Pancreas (tissue), 10 donors: ENCODE data around the gene CCDC97. TPM values are rescaled to one million over a fixed set of nuclear protein-coding genes. Genes with fewer than 3 reads are reported as not detected.

Source experiments
- ATAC-seq, 4 donors: fragments of 200-7000 bp; cut with Tn5 transposase; one replicate each; pipeline versions ENCODE4 v1.8.0 to v1.9.1; 2020; ENCODE audit warnings: mild to moderate bottlenecking in 4 of 4, moderate library complexity in 4 of 4
- DNase-seq, 6 donors: peaks; one replicate each; pipeline ENCODE4 v3.0.0-alpha.2; 2020
- FAIRE-seq: peaks from 2 replicates; lab custom pipeline; 2012; peaks lifted over from hg19 to GRCh38; lab: Jason Lieb, UNC
- H3K27ac ChIP-seq, 4 donors: fragments of 200-600 bp; sonication (generic); 1 replicate in 3 of 4; 2 replicates in 1 of 4; pipeline versions ENCODE4 v1.5.0 to v1.8.0; 2020
- H3K27me3 ChIP-seq, 4 donors: fragments of 200-600 bp; one replicate each; pipeline ENCODE4 v1.8.0; 2021
- H3K36me3 ChIP-seq, 3 donors: fragments of 200-600 bp; sonication (generic) in 1 of 3; one replicate each; pipeline versions ENCODE4 v1.5.0 to v1.8.0; 2020 to 2021
- H3K4me1 ChIP-seq, 3 donors: fragments of 200-600 bp; one replicate each; pipeline ENCODE4 v1.8.0; 2021
- H3K4me3 ChIP-seq, 4 donors: fragments of 200-600 bp; sonication (generic) in 2 of 4; one replicate each; pipeline versions ENCODE4 v1.5.0 to v1.8.0; 2020 to 2021
- H3K9me3 ChIP-seq, 4 donors: fragments of 200-600 bp; one replicate each; pipeline ENCODE4 v1.8.0; 2021
- WGBS, 2 donors: extraction: QIAGEN DNeasy Blood & Tissue Kit; methylation state at CpG; one replicate each; pipeline ENCODE4 v1.1.7; 2013; 5-methylcytosine and 5-hydroxymethylcytosine counted together
- intact Hi-C, 3 donors: fragments of 100-400 bp; cut with DNase I; formaldehyde crosslinking; loops; one replicate each; pipeline versions ENCODE4 v1.11.1 to v1.14.2; 2022
- polyA plus RNA-seq, 2 donors: library from polyadenylated mRNA; stranded (reverse); fragments of 200-250 nt; gene quantifications; one replicate each; pipeline ENCODE4 v1.2.3, GENCODE V29; 2013
- total RNA-seq, 6 donors: library from RNA; stranded (reverse); fragmentation: NEBNext Ultra II Directional in 4 of 6; extraction: Animal tissue kit (Norgen Biotek cat#: 25700) in 4 of 6; gene quantifications; one replicate each; pipeline versions ENCODE4 v1.2.1 to v1.2.4, GENCODE V29; 2021 to 2023
- TF ChIP-seq, protein P1 (sequence below), 4 donors: fragments of 200-600 bp; sonication (generic) in 3 of 4; IDR thresholded peaks; one replicate each; pipeline versions ENCODE4 v1.5.0 to v1.8.0; 2021; ENCODE audit warnings: antibody characterized with exemption in 4 of 4
- donor health status: healthy with polysubstance abuse.
- donor health status: DM: no; HTN: no; CAD: no; lungs with moderate emphysema.
- donor health status: DM: no; HTN: no; CAD: no.
- donor health status: control.
- donor health status: control.
- donor health status: Bipolar disorder and iron deficiency.
- donor health status: DM: yes; HTN: yes; CAD: no.
- donor health status: DM: no; HTN: no; CAD: no.
- donor health status: DM: no; HTN: no; CAD: no.
- donor health status: DM: yes; HTN: yes; CAD: no.

CCDC97 gene
- total and polyA plus RNA-seq, 8 donors: 9.4 to 19.2 (median 12.6) TPM

DNA sequence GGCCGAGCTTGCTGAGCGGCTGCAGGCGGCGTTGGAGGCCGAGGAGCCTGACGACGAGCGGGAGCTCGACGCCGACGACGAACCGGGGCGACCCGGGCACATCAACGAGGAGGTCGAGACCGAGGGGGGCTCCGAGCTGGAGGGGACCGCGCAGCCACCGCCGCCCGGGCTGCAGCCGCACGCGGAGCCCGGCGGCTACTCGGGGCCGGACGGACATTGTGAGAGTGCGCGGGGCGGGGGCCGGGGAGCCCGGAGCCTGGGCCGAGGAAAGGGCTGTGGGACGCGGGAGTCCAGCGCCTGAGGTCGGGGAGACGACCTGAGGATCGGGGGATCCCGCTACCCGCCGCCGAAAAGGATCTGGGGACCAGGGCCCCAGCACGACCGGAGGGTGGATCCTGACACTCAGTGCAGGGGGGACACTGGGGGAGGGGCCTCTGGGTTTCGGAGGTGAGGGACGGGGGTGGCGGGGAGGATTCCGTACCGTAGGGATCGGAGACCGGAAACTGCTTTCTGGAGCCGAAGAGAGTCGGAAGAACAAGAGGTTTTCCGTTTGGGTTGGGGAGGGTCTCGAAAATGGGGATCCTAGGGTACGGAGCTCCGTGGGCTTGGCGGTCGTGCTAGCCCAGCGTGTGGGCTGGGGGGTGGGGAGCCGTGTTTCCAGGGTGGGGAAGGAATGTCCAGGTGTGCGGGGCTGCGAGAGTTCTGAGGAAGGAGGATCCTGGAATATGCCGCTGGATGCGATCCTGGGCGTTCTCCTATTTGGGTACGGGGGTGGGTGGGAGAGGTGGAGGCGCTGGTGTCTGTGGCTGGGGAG lies 45.2 kb upstream of the CCDC97 start:
- 1% methylated on average over 53 to 75 of the region's 75 CpGs for WGBS, 2 donors
- Histone ChIP-seq H3K27ac (peak overlapping the region; percentile 98 to 99 (median 99)), H3K36me3 (peaks cover 0 to 16% (median 11%) of the 10 kb centered on the region in 3 donors), H3K9me3 (no peaks in the 10 kb centered on the region), H3K4me3 (peak overlapping the region; percentile 91 to 96 (median 94)), H3K4me1 (peaks cover 9 to 17% (median 14%) of the 10 kb centered on the region in 3 donors), H3K27me3 (no peaks in the 10 kb centered on the region)
- FAIRE-seq (no peak), ATAC-seq (peak in 2 of 4 donors; percentile 1 to 2), DNase-seq (peak in 5 of 6 donors; percentile 34 to 83 (median 54))
- intact Hi-C loops: no loop called here
- TF ChIP-seq, protein P1, sequence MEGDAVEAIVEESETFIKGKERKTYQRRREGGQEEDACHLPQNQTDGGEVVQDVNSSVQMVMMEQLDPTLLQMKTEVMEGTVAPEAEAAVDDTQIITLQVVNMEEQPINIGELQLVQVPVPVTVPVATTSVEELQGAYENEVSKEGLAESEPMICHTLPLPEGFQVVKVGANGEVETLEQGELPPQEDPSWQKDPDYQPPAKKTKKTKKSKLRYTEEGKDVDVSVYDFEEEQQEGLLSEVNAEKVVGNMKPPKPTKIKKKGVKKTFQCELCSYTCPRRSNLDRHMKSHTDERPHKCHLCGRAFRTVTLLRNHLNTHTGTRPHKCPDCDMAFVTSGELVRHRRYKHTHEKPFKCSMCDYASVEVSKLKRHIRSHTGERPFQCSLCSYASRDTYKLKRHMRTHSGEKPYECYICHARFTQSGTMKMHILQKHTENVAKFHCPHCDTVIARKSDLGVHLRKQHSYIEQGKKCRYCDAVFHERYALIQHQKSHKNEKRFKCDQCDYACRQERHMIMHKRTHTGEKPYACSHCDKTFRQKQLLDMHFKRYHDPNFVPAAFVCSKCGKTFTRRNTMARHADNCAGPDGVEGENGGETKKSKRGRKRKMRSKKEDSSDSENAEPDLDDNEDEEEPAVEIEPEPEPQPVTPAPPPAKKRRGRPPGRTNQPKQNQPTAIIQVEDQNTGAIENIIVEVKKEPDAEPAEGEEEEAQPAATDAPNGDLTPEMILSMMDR (IDR thresholded peaks at IDR 0.05): no peak

- H3K27ac ChIP-seq: peak overlapping the region in 3 of 4 donors; percentile 98 to 99 (median 99)
- DNase-seq (peak in 3 of 6 donors; percentile 17 to 22 (median 22)), FAIRE-seq (no peak), ATAC-seq (no peak)
- 4 to 11% methylated on average over 17 of the region's 17 CpGs for WGBS, 2 donors
- peak overlapping the region; percentile 91 to 96 (median 94) for H3K4me3 ChIP-seq
- no peaks in the 10 kb centered on the region for H3K27me3 ChIP-seq
- TF ChIP-seq, protein P1 (IDR thresholded peaks at IDR 0.05): no peak
- H3K9me3 ChIP-seq: no peaks in the 10 kb centered on the region
- intact Hi-C loops: no loop called here
- H3K36me3 ChIP-seq: peaks cover 0 to 24% (median 19%) of the 10 kb centered on the region in 3 donors
- peaks cover 9 to 17% (median 14%) of the 10 kb centered on the region in 3 donors for H3K4me1 ChIP-seq
These were observed 44.4 kb upstream of the CCDC97 start for GRCh38 chr19:41265395-41266153.

GRCh38 chr19:41269055-41269454 lies 40.9 kb upstream of the CCDC97 start:
- Histone ChIP-seq H3K36me3 (peaks cover 5 to 59% (median 54%) of the 10 kb centered on the region in 3 donors), H3K4me3 (no peak overlapping the region), H3K9me3 (no peaks in the 10 kb centered on the region), H3K27ac (no peak overlapping the region), H3K4me1 (peaks cover 9 to 17% (median 14%) of the 10 kb centered on the region in 3 donors), H3K27me3 (no peaks in the 10 kb centered on the region)
- ATAC-seq: no peak
- 96 to 100% methylated on average over 2 of the region's 2 CpGs for WGBS, 2 donors
- no peak for FAIRE-seq
- TF ChIP-seq, protein P1 (IDR thresholded peaks at IDR 0.05): no peak
- DNase-seq: no peak
- intact Hi-C loops: no loop called here

DNA sequence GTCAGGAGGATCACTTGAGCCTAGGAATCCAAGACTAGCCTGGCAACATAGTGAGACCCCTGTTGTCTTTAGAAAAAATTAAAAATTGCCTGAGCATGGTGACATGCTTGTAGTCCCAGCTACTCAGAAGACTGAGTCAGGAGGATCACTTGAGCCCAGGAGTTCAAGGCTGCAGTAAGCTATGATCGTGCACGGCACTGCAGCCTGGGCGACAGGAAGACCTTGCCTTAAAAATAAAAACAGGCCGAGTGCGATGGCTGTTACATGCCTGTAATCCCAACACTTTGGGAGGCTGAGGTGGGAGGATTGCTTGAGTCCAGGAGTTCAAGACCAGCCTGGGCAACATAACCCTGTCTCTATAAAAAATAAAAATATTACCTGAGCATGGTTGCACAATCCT lies 40.4 kb upstream of the CCDC97 start:
- Histone ChIP-seq H3K27me3 (no peaks in the 10 kb centered on the region), H3K36me3 (peaks cover 5 to 64% (median 59%) of the 10 kb centered on the region in 3 donors), H3K4me1 (peaks cover 9 to 17% (median 14%) of the 10 kb centered on the region in 3 donors), H3K9me3 (no peaks in the 10 kb centered on the region), H3K27ac (no peak overlapping the region), H3K4me3 (no peak overlapping the region)
- 93 to 94% methylated on average over 5 of the region's 5 CpGs for WGBS, 2 donors
- no peak for FAIRE-seq
- no peak for DNase-seq
- TF ChIP-seq, protein P1 (IDR thresholded peaks at IDR 0.05): no peak
- intact Hi-C loops: no loop called here
- ATAC-seq: no peak
